OCI-LY1 (cell line): ENCODE results near the gene CACNA1C.
"Not testable (repeated sequence)": the region's sequence is repeated elsewhere in the genome, so short reads cannot be mapped to it uniquely, and the experiment has no call there.

Source experiments
- H2AFZ ChIP-seq: fragments of 200-600 bp; sonication (generic), shearing (Covaris generic); 2 replicates; pipeline ENCODE4 v1.6.0; 2014; ENCODE audit warnings: antibody characterized with exemption, mild to moderate bottlenecking, low read length
- H3F3A ChIP-seq: fragments of 200-600 bp; sonication (generic), shearing (Covaris generic); 2 replicates; pipeline ENCODE4 v1.6.0; 2014; ENCODE audit warnings: mild to moderate bottlenecking, antibody characterized with exemption, low read length, moderate library complexity; ENCODE audit not compliant: insufficient read depth
- H3K27ac ChIP-seq: fragments of 200-600 bp; sonication (generic); 2 replicates; pipeline ENCODE4 v1.5.1; 2014; ENCODE audit warnings: low read length, mixed run types, mild to moderate bottlenecking, low read depth; ENCODE audit not compliant: poor library complexity, severe bottlenecking
- H3K27me3 ChIP-seq: fragments of 200-600 bp; sonication (generic); 2 replicates; pipeline ENCODE4 v1.6.0; 2014; ENCODE audit warnings: antibody characterized with exemption, mild to moderate bottlenecking, low read length, moderate library complexity; ENCODE audit not compliant: insufficient read depth
- H3K36me3 ChIP-seq: fragments of 200-600 bp; sonication (generic); 2 replicates; pipeline ENCODE4 v1.6.1; 2014; ENCODE audit warnings: mild to moderate bottlenecking, antibody characterized with exemption, low read length, moderate library complexity, mixed read lengths; ENCODE audit not compliant: insufficient read depth
- H3K4me1 ChIP-seq: fragments of 200-600 bp; sonication (generic); 2 replicates; pipeline ENCODE4 v1.5.1; 2014; ENCODE audit warnings: mild to moderate bottlenecking, low read length, moderate library complexity; ENCODE audit not compliant: insufficient read depth, severe bottlenecking
- H3K4me2 ChIP-seq: fragments of 200-600 bp; sonication (generic), shearing (Covaris generic); 2 replicates; pipeline ENCODE4 v1.6.1; 2014; ENCODE audit warnings: low read length
- H3K4me3 ChIP-seq: fragments of 200-600 bp; sonication (generic); 2 replicates; pipeline ENCODE4 v1.5.1; 2014; ENCODE audit warnings: low read length, low read depth, mild to moderate bottlenecking, mixed read lengths; ENCODE audit not compliant: poor library complexity, severe bottlenecking
- H3K79me2 ChIP-seq: fragments of 200-600 bp; shearing (Covaris generic); 2 replicates; pipeline ENCODE4 v1.6.1; 2016; ENCODE audit warnings: mixed run types, low read length, mixed read lengths; ENCODE audit not compliant: insufficient read depth
- H3K9ac ChIP-seq: fragments of 200-600 bp; sonication (generic), shearing (Covaris generic); 2 replicates; pipeline ENCODE4 v1.6.1; 2014; ENCODE audit warnings: mild to moderate bottlenecking, low read length, mixed read lengths
- H3K9me2 ChIP-seq: fragments of 200-600 bp; sonication (generic), shearing (Covaris generic); 2 replicates; pipeline ENCODE4 v1.6.1; 2014; ENCODE audit warnings: low read depth, mild to moderate bottlenecking, low read length, mixed read lengths
- H3K9me3 ChIP-seq: fragments of 200-600 bp; shearing (Covaris generic); 2 replicates; pipeline ENCODE4 v1.6.1; 2014; ENCODE audit warnings: low read length, mixed read lengths
- H4K20me1 ChIP-seq: fragments of 200-600 bp; sonication (generic), shearing (Covaris generic); 2 replicates; pipeline ENCODE4 v1.6.0; 2016; ENCODE audit warnings: mild to moderate bottlenecking, low read length; ENCODE audit not compliant: insufficient read depth
- CTCF ChIP-seq: fragments of 200-600 bp; sonication (generic), shearing (Covaris generic); IDR thresholded peaks from 2 replicates; pipeline ENCODE4 v1.5.1; 2017; ENCODE audit warnings: mild to moderate bottlenecking, antibody characterized with exemption, low read length, moderate library complexity, mixed read lengths
- EZH2 ChIP-seq: fragments of 200-600 bp; sonication (generic), shearing (Covaris generic); IDR thresholded peaks from 2 replicates; pipeline ENCODE4 v1.8.0; 2017; ENCODE audit warnings: borderline replicate concordance, mixed run types, mild to moderate bottlenecking, antibody characterized with exemption, low read length, moderate library complexity, mixed read lengths

Gene CACNA1C

DNA sequence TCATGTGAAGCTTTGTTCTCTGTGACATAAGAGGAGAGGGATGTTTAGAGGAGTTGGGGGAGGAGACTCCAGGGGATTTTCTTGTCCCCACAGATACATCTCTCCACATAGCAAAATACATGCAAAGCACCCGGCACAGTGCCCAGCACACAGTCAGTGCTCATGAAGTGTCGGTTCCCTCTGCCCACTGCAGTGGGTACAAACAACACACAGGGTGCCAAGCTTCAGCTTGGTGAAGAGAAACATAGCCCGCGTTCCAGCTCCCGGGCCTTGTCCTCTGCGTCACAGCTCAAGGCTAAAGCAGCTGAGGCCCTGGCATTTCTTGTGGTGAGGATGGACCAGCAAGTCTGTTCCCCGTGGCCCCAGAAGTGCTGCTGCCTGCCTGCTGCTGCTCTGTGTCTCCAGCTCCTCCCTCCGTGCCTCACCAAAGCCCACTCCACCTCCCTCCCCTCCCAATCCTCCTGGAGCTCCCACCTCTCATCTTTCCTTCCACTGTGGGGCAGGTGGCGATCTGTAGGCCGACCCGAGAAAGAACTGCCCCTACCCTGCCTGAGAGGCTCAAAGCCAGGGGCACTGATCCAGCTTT is 685.0 kb downstream of the CACNA1C start:
- Histone ChIP-seq H3K4me2 (no peak overlapping the region), H3K9me2 (no peaks in the 10 kb centered on the region), H3K27me3 (peaks cover 11% of the 10 kb centered on the region; the same call in 1 of the 2 replicates), H3K36me3 (no peaks in the 10 kb centered on the region), H3F3A (no peaks in the 10 kb centered on the region), H3K4me3 (no peak overlapping the region), H2AFZ (no peak overlapping the region), H3K9ac (no peak overlapping the region), H3K4me1 (no peaks in the 10 kb centered on the region), H3K27ac (no peak overlapping the region), H3K79me2 (no peaks in the 10 kb centered on the region), H4K20me1 (no peaks in the 10 kb centered on the region), H3K9me3 (no peaks in the 10 kb centered on the region)
- TF ChIP-seq CTCF: no peak
- no peak for TF ChIP-seq EZH2

DNA sequence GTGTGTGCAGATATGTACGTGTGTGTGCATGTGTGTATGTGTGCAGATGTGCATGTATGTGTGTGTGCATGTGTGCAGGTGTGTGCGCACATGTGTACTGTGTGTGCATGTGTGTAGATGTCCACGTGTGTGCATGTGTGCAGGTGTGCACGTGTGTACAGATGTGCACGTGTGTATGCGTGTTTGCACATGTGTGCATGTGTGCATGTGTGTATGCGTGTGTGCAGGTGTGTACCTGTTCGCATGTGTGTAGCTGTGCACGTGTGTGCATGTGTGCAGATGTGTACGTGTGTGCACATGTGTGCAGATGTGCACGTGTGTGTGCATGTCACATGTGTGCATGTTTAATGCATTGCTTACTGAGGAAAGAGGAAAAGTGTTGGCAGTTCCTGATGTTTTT is 686.3 kb downstream of the CACNA1C start:
- Histone ChIP-seq H3K27ac (no peak overlapping the region), H3K27me3 (0 out of 2 replicates have a peak, but pooled peaks cover 3% of the 10 kb centered on the region), H3K79me2 (no peaks in the 10 kb centered on the region), H3K4me1 (no peaks in the 10 kb centered on the region), H3K9me2 (no peaks in the 10 kb centered on the region), H3K36me3 (no peaks in the 10 kb centered on the region), H3K4me3 (no peak overlapping the region), H2AFZ (no peak overlapping the region), H3K9ac (no peak overlapping the region), H4K20me1 (no peaks in the 10 kb centered on the region), H3K4me2 (no peak overlapping the region), H3K9me3 (no peaks in the 10 kb centered on the region), H3F3A (no peaks in the 10 kb centered on the region)
- TF ChIP-seq CTCF (no peak), EZH2 (no peak)

DNA sequence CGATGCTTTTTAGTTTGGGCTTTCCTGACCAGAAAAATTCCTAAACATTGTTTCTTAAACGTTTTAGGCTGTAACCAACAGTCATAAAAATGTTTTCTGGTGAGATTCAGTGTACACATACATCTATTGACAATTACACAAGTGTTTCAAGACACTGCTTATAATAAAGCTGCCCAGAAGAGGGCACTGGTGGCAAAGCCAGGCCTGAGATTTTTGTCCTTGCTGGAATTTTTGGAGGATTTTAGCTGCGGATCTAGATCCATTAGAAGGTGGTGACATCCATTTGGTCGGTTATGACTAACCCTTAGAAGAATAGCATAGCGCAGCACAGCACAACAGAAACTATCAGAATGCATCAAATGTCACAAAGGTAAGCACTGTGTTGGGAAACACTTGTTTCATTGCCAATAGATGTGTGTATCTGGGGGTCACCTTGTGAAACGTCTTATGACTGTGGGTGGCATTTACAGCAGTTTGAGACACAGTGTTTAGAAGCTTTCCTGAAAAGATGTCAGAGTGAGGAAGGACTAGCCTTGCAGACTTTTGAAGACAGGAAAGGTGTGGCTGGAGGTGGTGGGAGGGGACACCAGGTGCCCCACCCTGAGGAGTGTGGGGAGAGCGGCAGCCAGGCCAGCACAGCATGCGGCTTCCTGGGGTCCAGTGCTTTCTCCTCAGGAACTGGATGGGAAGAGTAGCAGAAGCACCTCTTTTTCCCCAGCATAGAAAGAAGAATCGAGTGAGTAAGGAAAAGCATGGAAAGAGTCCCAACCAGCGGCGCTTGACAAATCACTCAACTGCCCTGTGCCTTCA is 687.2 kb downstream of the CACNA1C start:
- H3K9ac ChIP-seq: no peak overlapping the region
- H3K36me3 ChIP-seq: no peaks in the 10 kb centered on the region
- H3K79me2 ChIP-seq: no peaks in the 10 kb centered on the region
- no peaks in the 10 kb centered on the region for H4K20me1 ChIP-seq
- no peaks in the 10 kb centered on the region for H3K4me1 ChIP-seq
- H3K9me2 ChIP-seq: no peaks in the 10 kb centered on the region
- no peak overlapping the region for H3K27ac ChIP-seq
- TF ChIP-seq EZH2: no peak
- TF ChIP-seq CTCF: peak; percentile 60
- no peak overlapping the region for H3K4me2 ChIP-seq
- H3K27me3 ChIP-seq: 0 out of 2 replicates have a peak, but pooled peaks cover 3% of the 10 kb centered on the region
- H3F3A ChIP-seq: no peaks in the 10 kb centered on the region
- no peaks in the 10 kb centered on the region for H3K9me3 ChIP-seq
- H2AFZ ChIP-seq: no peak overlapping the region
- H3K4me3 ChIP-seq: no peak overlapping the region

DNA sequence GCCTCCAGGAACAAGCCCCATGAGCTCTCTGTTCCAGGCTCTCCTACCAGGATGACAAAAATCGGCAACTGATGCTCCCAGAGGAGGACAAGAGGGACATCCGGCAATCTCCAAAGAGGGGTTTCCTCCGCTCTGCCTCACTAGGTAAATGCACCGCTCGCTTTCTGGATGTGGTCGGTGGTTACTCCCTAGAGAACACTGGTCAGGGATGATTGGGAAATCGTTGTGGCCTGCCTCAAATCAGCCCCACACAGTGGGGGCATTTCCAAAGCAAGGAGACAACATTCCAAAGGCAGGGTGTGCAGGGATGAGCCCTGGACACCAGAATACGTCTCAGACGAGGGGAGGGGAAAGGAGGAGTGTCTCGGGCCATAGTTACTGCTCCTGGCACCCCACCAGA is 689.2 kb downstream of the CACNA1C start:
- not testable (repeated sequence) for H3K27ac ChIP-seq, H3F3A ChIP-seq, H3K4me3 ChIP-seq, H3K4me1 ChIP-seq, H3K27me3 ChIP-seq, H3K9ac ChIP-seq, H3K79me2 ChIP-seq, H3K9me3 ChIP-seq, H3K4me2 ChIP-seq, H3K36me3 ChIP-seq, H2AFZ ChIP-seq, H4K20me1 ChIP-seq, H3K9me2 ChIP-seq
